22Rv1 (cell line): Measurements from ENCODE around the gene IFT122.

ENCODE experiments used
- H3K27ac ChIP-seq: fragments of 450-650 bp; 2 replicates; pipeline ENCODE4 v1.5.1; 2017
- ZFX ChIP-seq: fragments of 450-650 bp; IDR thresholded peaks from 2 replicates; pipeline ENCODE4 v1.6.1; 2017; ENCODE audit warnings: antibody characterized with exemption, borderline replicate concordance
- TF ChIP-seq, protein P1 (sequence below): fragments of 450-650 bp; IDR thresholded peaks from 2 replicates; pipeline ENCODE4 v1.5.1; 2017; ENCODE audit warnings: mild to moderate bottlenecking

The IFT122 gene

DNA sequence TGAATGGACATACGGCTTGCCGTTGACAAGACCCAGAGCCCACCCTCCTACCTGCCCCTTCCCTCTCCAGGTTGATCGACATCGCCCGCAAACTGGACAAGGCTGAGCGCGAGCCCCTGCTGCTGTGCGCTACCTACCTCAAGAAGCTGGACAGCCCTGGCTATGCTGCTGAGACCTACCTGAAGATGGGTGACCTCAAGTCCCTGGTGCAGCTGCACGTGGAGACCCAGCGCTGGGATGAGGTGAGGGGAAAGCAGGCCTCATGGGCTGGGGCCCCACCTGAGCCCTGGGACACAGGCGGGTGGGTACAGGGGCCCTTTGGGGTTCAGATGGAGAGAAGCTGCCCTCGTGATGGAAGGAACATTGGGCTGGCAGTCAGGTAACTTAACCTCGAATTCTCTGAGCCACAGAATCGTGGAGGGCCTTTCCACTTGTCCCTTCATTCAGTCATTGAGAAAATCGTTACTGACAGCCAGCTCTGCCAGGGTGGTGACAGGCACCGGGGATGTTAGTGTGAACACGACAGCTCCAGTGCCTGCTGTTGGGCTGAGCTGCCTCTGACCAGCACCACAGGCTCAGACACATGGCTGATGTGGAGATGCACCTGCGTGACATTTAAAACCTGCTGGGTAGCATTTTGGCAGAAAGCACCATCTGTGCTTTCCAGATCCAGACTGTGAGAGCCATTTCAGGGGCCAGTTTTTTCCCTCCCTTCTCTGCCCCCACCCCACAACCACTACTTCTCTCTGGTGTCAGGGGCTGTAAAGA lies 62.8 kb downstream of the IFT122 start:
- no peak for TF ChIP-seq ZFX
- TF ChIP-seq, protein P1, sequence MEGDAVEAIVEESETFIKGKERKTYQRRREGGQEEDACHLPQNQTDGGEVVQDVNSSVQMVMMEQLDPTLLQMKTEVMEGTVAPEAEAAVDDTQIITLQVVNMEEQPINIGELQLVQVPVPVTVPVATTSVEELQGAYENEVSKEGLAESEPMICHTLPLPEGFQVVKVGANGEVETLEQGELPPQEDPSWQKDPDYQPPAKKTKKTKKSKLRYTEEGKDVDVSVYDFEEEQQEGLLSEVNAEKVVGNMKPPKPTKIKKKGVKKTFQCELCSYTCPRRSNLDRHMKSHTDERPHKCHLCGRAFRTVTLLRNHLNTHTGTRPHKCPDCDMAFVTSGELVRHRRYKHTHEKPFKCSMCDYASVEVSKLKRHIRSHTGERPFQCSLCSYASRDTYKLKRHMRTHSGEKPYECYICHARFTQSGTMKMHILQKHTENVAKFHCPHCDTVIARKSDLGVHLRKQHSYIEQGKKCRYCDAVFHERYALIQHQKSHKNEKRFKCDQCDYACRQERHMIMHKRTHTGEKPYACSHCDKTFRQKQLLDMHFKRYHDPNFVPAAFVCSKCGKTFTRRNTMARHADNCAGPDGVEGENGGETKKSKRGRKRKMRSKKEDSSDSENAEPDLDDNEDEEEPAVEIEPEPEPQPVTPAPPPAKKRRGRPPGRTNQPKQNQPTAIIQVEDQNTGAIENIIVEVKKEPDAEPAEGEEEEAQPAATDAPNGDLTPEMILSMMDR = no peak
- H3K27ac ChIP-seq = no peak overlapping the region

DNA sequence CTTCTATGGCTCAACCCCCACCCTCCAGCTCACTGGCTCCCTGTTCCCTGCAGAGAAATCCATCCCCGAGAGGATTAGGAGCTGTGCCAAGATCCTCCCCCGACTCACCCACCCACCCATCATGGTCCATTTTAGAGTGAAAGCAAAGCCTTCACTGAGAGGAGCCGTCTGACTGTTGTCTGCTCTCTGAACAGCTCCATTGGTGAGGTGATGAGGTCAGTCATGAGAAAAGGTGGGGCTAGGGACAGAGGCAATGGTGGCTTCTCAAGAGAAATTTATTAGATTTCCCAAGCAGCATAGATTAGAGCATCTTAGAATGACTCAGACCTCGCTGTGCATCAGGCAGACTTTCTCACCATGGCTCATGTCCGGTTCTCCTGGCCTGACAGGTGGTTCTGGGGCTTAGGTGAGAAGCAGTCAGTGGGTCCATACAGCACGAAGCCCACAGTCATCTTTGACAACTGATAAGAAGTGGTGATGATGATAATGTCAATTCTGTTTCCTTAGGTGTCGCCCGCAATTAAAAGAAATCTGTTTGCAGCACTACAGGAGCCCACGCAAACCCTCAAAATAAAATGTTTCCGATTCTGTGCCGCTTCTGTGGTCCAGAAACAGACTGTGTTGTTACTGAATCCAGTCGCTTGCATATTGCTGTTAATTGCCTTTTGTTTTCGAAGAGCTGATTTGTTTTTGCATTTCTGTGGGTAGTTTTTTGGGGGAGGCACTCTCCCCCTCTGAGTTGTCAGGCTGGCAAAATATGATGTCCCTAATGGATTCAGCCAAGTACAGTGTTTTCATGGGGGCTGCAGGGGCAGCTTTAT lies 63.7 kb downstream of the IFT122 start:
- no peak overlapping the region for H3K27ac ChIP-seq
- TF ChIP-seq, protein P1 = no peak
- TF ChIP-seq ZFX = no peak

DNA sequence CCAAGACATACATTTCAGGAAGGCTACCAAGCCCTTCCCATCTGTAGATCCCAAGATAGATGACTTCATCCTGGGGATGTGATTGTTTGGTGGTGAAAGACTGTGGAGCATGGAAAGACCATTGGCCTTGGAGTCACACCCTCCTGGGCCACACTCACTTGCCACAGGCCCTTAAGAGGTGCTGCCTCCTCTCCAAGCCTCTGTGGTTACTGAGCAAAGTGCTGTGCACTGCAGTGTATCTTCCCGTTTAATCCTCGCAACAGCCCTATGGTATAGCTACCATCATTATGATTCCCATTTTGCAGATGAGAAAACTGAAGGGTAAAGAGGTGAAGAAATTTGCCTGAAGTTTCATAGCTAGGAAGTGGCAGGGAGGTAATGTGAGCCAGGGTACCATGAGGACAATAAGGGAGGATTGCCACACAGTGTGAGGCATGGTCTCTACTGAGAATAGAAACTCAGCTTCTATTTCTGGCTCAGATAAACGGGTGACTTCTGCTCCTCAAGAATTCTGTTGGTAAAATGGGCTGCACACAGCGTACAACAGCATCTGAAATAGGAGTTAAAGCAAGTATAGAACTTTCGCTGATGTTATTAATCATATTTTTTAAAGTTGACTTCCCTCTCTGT lies 64.6 kb downstream of the IFT122 start:
- H3K27ac ChIP-seq = no peak overlapping the region
- TF ChIP-seq, protein P1 = no peak
- no peak for TF ChIP-seq ZFX

DNA sequence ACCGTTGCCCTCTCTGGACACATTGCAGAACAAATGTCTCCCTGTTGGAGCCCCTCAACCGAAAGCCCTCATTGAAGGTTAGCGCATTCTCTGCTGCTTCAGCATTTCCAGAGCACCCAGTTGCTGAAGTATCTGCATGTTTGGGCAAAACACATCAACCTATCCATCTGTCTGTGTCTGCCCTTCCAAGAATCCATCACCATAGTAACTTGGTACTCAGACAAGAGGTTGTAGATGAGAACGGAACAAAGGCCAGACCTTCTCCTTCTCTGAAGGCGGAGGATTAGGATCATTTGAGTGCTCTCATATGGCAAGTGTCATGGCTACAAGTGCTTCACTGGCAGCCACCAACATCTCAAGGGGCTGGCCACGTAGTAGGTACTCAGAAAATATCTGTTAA lies 65.3 kb downstream of the IFT122 start:
- TF ChIP-seq, protein P1 = no peak
- TF ChIP-seq ZFX = no peak
- no peak overlapping the region for H3K27ac ChIP-seq

DNA sequence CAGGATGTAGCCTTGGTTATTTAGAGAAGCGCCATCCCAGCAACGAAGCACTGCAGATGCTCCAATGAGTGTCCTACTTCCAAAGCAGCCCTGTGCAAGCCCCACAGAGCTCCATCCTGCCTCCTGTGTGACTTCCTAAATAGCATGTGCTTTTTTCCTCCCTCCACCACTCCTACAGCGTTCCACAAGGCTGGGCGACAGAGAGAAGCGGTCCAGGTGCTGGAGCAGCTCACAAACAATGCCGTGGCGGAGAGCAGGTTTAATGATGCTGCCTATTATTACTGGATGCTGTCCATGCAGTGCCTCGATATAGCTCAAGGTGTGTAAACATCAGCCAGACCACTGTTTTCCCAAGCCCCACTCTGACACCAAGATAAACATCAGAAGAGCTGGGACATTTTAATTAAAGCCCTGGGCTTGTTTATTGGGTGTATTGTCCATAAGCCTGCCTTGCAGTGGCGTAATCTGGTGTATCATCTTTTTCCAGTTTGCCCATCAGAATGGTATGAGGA lies 66.3 kb downstream of the IFT122 start:
- H3K27ac ChIP-seq = no peak overlapping the region
- TF ChIP-seq, protein P1 = no peak
- no peak for TF ChIP-seq ZFX

DNA sequence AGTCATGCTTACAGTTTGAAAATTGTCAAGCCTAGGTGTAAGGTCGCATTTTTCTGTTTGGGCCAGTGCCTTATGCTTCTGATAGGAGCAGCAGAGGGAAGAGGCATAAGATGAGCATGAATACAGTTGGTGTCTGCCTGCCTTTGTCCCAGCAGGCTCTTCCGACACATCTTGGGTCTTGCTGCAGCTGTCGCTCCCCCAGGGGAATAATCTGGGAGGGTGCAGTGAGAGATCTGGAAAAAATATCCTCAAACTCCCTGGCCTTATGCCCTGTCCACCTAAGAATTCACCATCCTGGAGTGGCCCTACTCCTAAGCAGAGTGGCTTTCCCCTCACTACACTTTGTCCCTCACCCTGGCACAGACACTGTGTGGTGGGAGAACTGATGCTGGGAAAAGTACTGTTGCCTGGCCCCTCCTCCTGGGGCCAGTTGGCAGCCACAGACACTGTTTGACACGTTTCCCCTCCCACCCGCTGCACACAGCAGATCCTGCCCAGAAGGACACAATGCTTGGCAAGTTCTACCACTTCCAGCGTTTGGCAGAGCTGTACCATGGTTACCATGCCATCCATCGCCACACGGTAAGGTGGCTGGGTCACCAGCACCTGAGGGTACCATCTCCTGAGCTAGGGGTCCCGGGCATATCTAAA lies 67.3 kb downstream of the IFT122 start:
- no peak for TF ChIP-seq ZFX
- TF ChIP-seq, protein P1 = no peak
- H3K27ac ChIP-seq = no peak overlapping the region
